HEK293 (cell line): ENCODE results near the gene RFPL1.
A peak's percentile ranks its signal among the peaks of the same experiment; 100 is the strongest.

ENCODE experiments used
- BCL11A ChIP-seq: fragments of 450-650 bp; formaldehyde crosslinking; IDR thresholded peaks from 2 replicates; pipeline ENCODE4 v1.5.1; 2016; ENCODE audit warnings: low read depth, missing biosample characterization, missing genetic modification characterization
- IKZF3 ChIP-seq: fragments of 450-650 bp; IDR thresholded peaks from 2 replicates; pipeline ENCODE4 v1.5.0; 2018; ENCODE audit warnings: missing biosample characterization, mild to moderate bottlenecking, missing genetic modification characterization, moderate library complexity
- KLF1 ChIP-seq: fragments of 450-650 bp; formaldehyde crosslinking; IDR thresholded peaks from 2 replicates; pipeline ENCODE4 v1.5.1; 2016; ENCODE audit warnings: missing biosample characterization, missing genetic modification characterization
- PATZ1 ChIP-seq: fragments of 450-650 bp; formaldehyde crosslinking; IDR thresholded peaks from 2 replicates; pipeline ENCODE4 v1.5.1; 2016; ENCODE audit warnings: missing biosample characterization, missing genetic modification characterization
- SP7 ChIP-seq: fragments of 450-650 bp; formaldehyde crosslinking; IDR thresholded peaks from 2 replicates; pipeline ENCODE4 v1.5.1; 2016; ENCODE audit warnings: missing biosample characterization, missing genetic modification characterization
- YY1 ChIP-seq: fragments of 450-650 bp; formaldehyde crosslinking; IDR thresholded peaks from 2 replicates; pipeline ENCODE4 v1.5.1; 2018; ENCODE audit warnings: missing biosample characterization, missing genetic modification characterization
- ZEB2 ChIP-seq: fragments of 450-650 bp; formaldehyde crosslinking; IDR thresholded peaks from 2 replicates; pipeline ENCODE4 v1.5.1; 2016; ENCODE audit warnings: missing biosample characterization, missing genetic modification characterization
- ZNF133 ChIP-seq: fragments of 450-650 bp; formaldehyde crosslinking; IDR thresholded peaks from 2 replicates; pipeline ENCODE4 v1.5.1; 2016; ENCODE audit warnings: missing biosample characterization, missing genetic modification characterization
- ZNF18 ChIP-seq: fragments of 450-650 bp; formaldehyde crosslinking; IDR thresholded peaks from 2 replicates; pipeline ENCODE4 v1.5.1; 2016; ENCODE audit warnings: missing biosample characterization, missing genetic modification characterization
- ZNF274 ChIP-seq, 2 experiments: fragments of 200-500 bp in 1 of 2; fragments of 450-650 bp in 1 of 2; sonication (Bioruptor generic) in 1 of 2; formaldehyde crosslinking in 1 of 2; IDR thresholded peaks; 2 replicates each; pipeline versions ENCODE4 v1.5.1 to v1.6.1; 2014 to 2016; ENCODE audit warnings: borderline replicate concordance in 1 of 2, inconsistent platforms in 1 of 2, low read length in 1 of 2, missing biosample characterization in 1 of 2, missing genetic modification characterization in 1 of 2
- ZNF280D ChIP-seq: fragments of 450-650 bp; formaldehyde crosslinking; IDR thresholded peaks from 2 replicates; pipeline ENCODE4 v1.5.1; 2016; ENCODE audit warnings: missing biosample characterization, missing genetic modification characterization
- ZNF398 ChIP-seq: fragments of 450-650 bp; formaldehyde crosslinking; IDR thresholded peaks from 2 replicates; pipeline ENCODE4 v1.5.1; 2017; ENCODE audit warnings: missing biosample characterization, missing genetic modification characterization
- ZNF433 ChIP-seq: fragments of 450-650 bp; formaldehyde crosslinking; IDR thresholded peaks from 2 replicates; pipeline ENCODE4 v1.5.1; 2016; ENCODE audit warnings: missing biosample characterization, missing genetic modification characterization, low read depth
- ZNF530 ChIP-seq: fragments of 450-650 bp; formaldehyde crosslinking; IDR thresholded peaks from 2 replicates; pipeline ENCODE4 v1.5.1; 2016; ENCODE audit warnings: low read depth, missing biosample characterization, missing genetic modification characterization
- ZNF610 ChIP-seq: fragments of 450-650 bp; formaldehyde crosslinking; IDR thresholded peaks from 2 replicates; pipeline ENCODE4 v1.5.1; 2016; ENCODE audit warnings: missing biosample characterization, missing genetic modification characterization, borderline replicate concordance
- ZNF624 ChIP-seq: fragments of 450-650 bp; formaldehyde crosslinking; IDR thresholded peaks from 2 replicates; pipeline ENCODE4 v1.5.1; 2017; ENCODE audit warnings: missing biosample characterization, missing genetic modification characterization
- ZNF626 ChIP-seq: fragments of 450-650 bp; sonication (Bioruptor Pico); formaldehyde crosslinking; IDR thresholded peaks from 2 replicates; pipeline ENCODE4 v1.5.1; 2018; ENCODE audit warnings: missing biosample characterization, missing genetic modification characterization, inconsistent platforms
- ZNF76 ChIP-seq: fragments of 450-650 bp; formaldehyde crosslinking; IDR thresholded peaks from 2 replicates; pipeline ENCODE4; 2016; ENCODE audit warnings: low read depth, missing biosample characterization, missing genetic modification characterization, borderline replicate concordance
- ZXDB ChIP-seq: fragments of 450-650 bp; formaldehyde crosslinking; IDR thresholded peaks from 2 replicates; pipeline ENCODE4 v1.5.1; 2016; ENCODE audit warnings: missing biosample characterization, missing genetic modification characterization

Gene RFPL1

DNA sequence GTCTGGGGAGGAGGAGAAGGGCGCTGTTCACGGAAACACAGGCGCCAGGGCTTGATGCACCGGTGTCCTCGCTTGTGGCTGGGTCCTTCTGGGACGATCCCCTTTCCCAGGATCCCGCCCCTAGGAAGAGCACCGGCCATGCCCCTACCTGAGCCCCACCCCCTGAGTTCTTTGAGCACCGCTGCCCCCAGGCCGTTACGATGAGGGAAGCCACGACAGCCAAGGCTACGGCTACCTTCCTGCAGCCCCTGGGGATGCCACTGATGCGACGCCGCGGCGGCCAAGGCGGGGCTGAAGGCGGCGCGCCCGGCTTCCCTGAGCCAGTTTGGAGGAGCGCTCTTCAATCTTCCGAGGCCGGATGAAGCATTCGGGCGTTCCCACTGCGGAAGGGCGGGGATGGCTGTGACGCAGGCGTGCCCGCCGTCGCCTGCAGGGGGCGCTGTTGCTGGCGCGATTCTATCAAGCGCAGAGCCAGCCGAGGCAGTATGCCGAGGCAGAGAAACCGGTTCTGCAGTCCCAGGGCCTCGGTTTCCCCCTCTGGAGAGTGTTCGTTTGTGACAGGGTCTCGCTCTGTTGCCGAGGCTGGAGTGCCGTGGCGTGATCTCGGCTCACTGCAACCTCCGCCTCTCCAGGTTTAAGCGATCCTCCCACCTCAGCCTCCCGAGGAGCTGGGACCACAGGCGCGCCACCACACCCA is 31.9 kb downstream of the RFPL1 start (continued):
- TF ChIP-seq ZNF280D (tag by site-specific recombination) (no peak), ZNF274 (IDR thresholded peaks at IDR 0.05; ENCODE audit: low read length) (no peak), ZNF274 (tag by site-specific recombination; IDR thresholded peaks at IDR 0.05; ENCODE audit: borderline replicate concordance) (no peak), ZNF610 (tag by site-specific recombination) (no peak), ZNF76 (tag by site-specific recombination) (0 out of 2 replicates have a peak, but pooled peaks have one; percentile 29), IKZF3 (tag by site-specific recombination) (peak; percentile 52; the same call in 1 of the 2 replicates), BCL11A (no peak), ZXDB (peak; percentile 24; the same call in 1 of the 2 replicates), ZEB2 (tag by site-specific recombination) (peak; percentile 58; the same call in 1 of the 2 replicates), ZNF624 (tag by site-specific recombination) (no peak), YY1 (tag by site-specific recombination) (no peak), ZNF626 (tag by site-specific recombination) (no peak), ZNF398 (tag by site-specific recombination) (no peak), ZNF530 (tag by site-specific recombination) (no peak), SP7 (tag by site-specific recombination) (peak; percentile 71), ZNF133 (tag by site-specific recombination) (no peak), ZNF433 (tag by site-specific recombination) (no peak), ZNF18 (peak; percentile 16; the same call in 1 of the 2 replicates), KLF1 (tag by site-specific recombination) (peak; percentile 94), PATZ1 (tag by site-specific recombination) (peak; percentile 75)
